ENCODE data around the gene TGFBR2.

Gene TGFBR2

DNA sequence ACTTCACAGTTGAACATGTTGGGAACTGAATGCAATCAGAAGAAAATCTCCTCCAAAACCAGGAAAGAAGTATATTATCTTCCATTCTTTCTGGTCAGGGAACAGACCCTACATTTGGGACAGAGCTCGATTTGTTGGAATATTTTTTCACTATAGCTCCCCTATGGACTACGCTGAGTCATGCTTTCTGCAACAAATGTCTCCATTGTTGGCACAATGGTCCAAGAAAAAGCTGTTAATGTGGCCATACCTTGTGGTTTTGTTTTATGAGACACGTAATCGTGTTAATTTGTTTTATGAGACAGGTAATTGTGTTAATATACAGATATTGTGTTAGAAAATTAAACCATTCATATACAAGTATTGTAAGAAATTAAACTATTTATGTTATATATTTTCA, 101.4 kb downstream of the TGFBR2 start:
- H3K36me3 ChIP-seq, result no peaks in the 10 kb centered on the region
- peaks cover 0 to 5% (median 0%) of the 10 kb centered on the region in 3 donors for H3K9me3 ChIP-seq
- no peak overlapping the region for H3K4me3 ChIP-seq
- no peaks in the 10 kb centered on the region for H3K4me1 ChIP-seq
- intact Hi-C loops (cut with DNase I; ENCODE audit: low total_unique reads), result no loop called here
- DNase-seq, result no peak
- no peak overlapping the region for H3K27ac ChIP-seq
- TF ChIP-seq CTCF (IDR thresholded peaks at IDR 0.05), result no peak
- H3K27me3 ChIP-seq, result no peaks in the 10 kb centered on the region

GRCh38 chr3:30708472-30708871, 102.1 kb downstream of the TGFBR2 start:
- no peaks in the 10 kb centered on the region for H3K4me1 ChIP-seq
- no peaks in the 10 kb centered on the region for H3K36me3 ChIP-seq
- DNase-seq, result no peak
- intact Hi-C loops (cut with DNase I; ENCODE audit: low total_unique reads), result no loop called here
- TF ChIP-seq CTCF (IDR thresholded peaks at IDR 0.05), result no peak
- no peak overlapping the region for H3K27ac ChIP-seq
- H3K9me3 ChIP-seq, result no peaks in the 10 kb centered on the region
- H3K4me3 ChIP-seq, result no peak overlapping the region
- H3K27me3 ChIP-seq, result no peaks in the 10 kb centered on the region

- DNase-seq, result no peak
- no peak for TF ChIP-seq CTCF (IDR thresholded peaks at IDR 0.05)
- H3K27me3 ChIP-seq, result no peaks in the 10 kb centered on the region
- no peaks in the 10 kb centered on the region for H3K36me3 ChIP-seq
- H3K4me1 ChIP-seq, result no peaks in the 10 kb centered on the region
- intact Hi-C loops (cut with DNase I; ENCODE audit: low total_unique reads), result no loop called here
- no peak overlapping the region for H3K27ac ChIP-seq
- H3K4me3 ChIP-seq, result no peak overlapping the region
- no peaks in the 10 kb centered on the region for H3K9me3 ChIP-seq
Measured at GRCh38 chr3:30710017-30710416, 103.6 kb downstream of the TGFBR2 start.

DNA sequence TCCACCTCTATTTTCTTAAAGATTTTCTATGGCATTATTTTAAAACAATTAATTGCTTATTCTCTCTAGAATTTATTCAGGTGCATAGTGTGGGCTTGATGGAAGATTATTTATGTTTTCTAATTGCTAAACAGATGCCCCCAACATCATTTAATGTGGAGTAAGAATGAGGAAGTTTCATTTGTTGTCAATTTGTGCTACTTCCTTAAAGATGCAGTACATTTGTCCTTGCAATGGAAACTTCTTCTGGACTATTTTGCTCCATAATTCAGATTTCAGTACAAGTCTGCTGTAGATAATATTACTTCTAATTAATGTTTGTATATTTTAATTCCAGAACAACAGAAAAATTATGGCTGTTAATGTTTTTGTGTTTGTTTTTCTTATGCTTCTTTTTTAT, 104.8 kb downstream of the TGFBR2 start:
- no peak overlapping the region for H3K27ac ChIP-seq
- no peaks in the 10 kb centered on the region for H3K9me3 ChIP-seq
- H3K4me1 ChIP-seq, result no peaks in the 10 kb centered on the region
- intact Hi-C loops (cut with DNase I; ENCODE audit: low total_unique reads), result no loop called here
- no peaks in the 10 kb centered on the region for H3K36me3 ChIP-seq
- no peak for TF ChIP-seq CTCF (IDR thresholded peaks at IDR 0.05)
- H3K4me3 ChIP-seq, result no peak overlapping the region
- DNase-seq, result no peak
- no peaks in the 10 kb centered on the region for H3K27me3 ChIP-seq

DNA sequence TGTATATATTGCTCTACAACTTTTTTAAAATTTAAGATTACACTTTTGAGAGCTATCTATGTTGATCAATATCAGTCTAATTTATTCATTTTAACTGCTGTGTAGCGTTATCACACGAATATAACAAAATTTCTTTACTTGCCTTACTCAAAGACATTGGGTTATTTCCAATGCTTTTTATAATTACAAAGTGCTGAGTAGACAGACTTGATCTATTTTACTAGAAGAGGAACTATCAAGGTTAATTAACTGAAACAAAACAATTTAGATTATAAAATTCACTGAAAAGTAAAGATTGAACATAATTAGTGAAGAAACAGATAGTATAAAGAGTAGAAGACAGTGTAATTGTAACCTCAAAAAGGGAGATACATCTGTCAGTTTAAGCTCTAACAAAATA, 105.5 kb downstream of the TGFBR2 start:
- TF ChIP-seq CTCF (IDR thresholded peaks at IDR 0.05), result no peak
- no peak for DNase-seq
- no peaks in the 10 kb centered on the region for H3K36me3 ChIP-seq
- H3K27ac ChIP-seq, result no peak overlapping the region
- no peaks in the 10 kb centered on the region for H3K9me3 ChIP-seq
- H3K4me1 ChIP-seq, result no peaks in the 10 kb centered on the region
- intact Hi-C loops (cut with DNase I; ENCODE audit: low total_unique reads), result no loop called here
- no peak overlapping the region for H3K4me3 ChIP-seq
- no peaks in the 10 kb centered on the region for H3K27me3 ChIP-seq

DNA sequence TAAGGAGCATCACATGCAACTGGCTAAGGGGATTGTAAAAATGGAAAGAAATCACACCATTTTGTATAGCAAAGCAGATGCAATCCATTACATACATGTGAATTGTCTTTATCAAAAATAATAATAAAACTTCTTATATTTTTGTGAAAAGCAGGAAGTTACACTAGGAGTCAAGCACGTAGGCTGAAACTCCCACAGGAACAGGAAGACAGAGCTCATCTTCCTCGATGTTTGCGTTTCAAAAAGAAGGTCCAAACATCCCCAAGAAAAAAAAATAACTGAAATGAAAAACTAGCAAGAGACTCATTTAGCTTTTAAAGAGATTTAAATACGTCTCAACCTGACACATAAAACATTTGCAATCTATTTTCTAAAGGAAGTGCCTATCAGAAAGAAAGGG, 106.6 kb downstream of the TGFBR2 start:
- Histone ChIP-seq H3K9me3 (no peaks in the 10 kb centered on the region), H3K27ac (no peak overlapping the region), H3K36me3 (no peaks in the 10 kb centered on the region), H3K27me3 (no peaks in the 10 kb centered on the region), H3K4me3 (no peak overlapping the region), H3K4me1 (no peaks in the 10 kb centered on the region)
- no peak for DNase-seq
- intact Hi-C loops (cut with DNase I; ENCODE audit: low total_unique reads), result no loop called here
- no peak for TF ChIP-seq CTCF (IDR thresholded peaks at IDR 0.05)
